Stimulated activated CD4-positive, alpha-beta T cell treated with anti-CD3 and anti-CD28 coated beads, Interleukin-4, amount 100 ng/mL, for 24 hours (primary cell): ENCODE data around the gene CDK2.
"Not testable (repeated sequence)": the region's sequence is repeated elsewhere in the genome, so short reads cannot be mapped to it uniquely, and the experiment has no call there.

ENCODE experiments used
- DNase-seq: peaks from one replicate; pipeline ENCODE4 v3.0.0-alpha.2; 2020

The CDK2 gene

DNA sequence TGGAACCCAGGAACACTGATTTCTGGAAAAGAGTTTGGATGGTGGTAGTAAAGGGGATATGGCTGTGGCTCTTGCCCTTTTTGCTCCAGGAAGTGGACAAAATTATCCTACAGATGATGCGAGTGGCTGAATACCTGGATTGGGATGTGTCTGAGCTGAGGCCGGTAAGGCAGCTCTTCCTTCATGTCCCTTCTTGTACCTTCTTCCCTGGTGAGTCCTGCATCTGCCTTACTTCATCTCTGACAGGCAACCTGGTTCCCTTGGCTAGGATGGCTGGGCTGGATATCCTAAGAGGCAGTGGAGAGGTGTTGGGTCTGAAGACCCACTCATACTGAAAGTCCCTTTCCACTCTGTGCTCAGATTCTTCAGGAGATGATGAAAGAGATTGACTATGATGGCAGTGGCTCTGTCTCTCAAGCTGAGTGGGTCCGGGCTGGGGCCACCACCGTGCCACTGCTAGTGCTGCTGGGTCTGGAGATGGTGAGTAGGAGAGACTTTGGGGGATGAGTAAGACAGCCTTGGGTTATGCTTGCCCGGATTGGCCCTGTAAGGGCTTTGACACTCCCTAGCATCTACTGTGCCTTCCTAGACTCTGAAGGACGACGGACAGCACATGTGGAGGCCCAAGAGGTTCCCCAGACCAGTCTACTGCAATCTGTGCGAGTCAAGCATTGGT lies 27.7 kb upstream of the CDK2 start:
- peak; percentile 27 for DNase-seq

DNA sequence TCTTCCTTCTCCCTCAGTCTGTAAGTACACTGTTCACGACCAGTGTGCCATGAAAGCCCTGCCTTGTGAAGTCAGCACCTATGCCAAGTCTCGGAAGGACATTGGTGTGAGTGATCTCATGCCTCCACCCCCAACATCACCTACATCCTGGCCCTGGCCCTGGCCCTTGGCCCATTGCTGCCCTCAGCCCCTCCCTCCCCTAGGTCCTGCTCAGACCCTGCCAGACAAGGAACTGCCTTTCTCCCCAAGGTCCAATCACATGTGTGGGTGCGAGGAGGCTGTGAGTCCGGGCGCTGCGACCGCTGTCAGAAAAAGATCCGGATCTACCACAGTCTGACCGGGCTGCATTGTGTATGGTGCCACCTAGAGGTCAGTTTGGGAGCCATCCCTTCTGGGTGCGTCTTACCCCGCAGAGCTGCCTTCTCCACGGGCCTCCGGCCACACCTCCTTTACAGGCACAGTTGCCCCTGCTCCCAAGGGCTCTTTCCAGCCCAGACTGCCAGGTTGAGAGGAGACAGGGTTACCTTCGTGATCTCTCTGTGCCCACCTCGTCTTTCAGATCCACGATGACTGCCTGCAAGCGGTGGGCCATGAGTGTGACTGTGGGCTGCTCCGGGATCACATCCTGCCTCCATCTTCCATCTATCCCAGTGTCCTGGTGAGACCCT lies 26.4 kb upstream of the CDK2 start:
- DNase-seq: peak; percentile 88

DNA sequence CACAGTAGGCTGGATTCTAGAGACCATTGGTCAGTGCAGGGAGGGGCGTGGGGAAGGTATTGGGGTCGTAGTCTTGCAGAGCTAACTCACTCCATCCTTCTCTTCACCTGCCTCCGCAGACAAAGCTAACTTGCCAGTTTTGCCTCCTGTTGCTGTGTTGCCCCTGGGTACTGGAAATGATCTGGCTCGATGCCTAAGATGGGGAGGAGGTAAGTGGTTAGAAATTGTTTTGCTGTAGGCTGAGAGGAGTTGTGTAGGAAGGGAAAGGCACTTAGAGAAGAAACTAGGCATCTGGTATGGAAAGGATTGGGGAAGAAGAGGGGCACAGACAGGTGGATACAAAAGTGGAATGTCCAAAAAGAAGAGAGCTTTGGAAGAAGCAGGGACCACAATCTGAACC lies 24.6 kb upstream of the CDK2 start:
- no peak for DNase-seq

DNA sequence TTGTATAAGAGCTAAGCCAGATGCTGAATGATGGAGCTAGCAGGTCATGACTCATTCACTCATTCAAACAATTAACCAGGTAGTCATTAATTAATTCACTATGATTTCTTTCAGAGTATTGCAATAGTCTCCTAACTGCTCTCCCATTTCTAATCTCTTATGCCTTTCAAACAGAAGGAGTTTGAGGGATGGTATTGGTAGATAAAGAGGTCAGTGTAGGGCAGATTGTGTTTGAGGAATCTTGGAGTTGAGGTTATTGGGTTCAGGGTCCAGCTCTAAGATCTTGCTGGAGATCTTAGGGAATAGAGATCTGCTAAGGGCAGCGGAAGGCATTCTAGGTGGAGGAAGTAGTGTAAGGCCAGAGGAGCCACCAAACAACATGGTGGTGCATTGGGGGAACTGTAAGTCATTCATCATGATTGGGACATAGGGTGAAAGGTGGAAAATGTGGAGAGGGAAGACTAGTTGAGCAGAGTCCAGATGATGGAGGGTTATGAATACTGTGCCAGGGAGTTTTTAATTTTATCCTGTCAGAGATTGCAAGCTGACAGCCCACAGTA lies 24.0 kb upstream of the CDK2 start:
- no peak for DNase-seq

DNA sequence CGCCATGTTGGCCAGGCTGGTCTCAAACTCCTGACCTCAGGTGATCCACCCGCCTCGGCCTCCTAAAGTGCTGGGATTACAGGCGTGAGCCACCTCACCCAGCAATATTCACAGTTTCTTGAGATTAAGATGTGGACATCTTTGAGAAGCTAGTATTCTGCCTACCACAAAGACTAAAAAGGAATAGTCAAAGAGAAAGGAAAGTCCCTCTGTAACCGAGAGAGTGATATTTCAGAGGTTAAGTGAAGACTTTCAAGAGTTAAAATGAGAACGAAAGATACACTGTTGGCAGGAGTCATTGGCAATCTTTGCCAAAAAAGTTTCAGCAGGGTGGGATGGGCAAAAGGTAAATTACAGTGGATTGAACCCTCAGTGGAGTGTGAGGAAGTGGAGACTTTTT lies 20.1 kb upstream of the CDK2 start:
- DNase-seq: no peak

DNA sequence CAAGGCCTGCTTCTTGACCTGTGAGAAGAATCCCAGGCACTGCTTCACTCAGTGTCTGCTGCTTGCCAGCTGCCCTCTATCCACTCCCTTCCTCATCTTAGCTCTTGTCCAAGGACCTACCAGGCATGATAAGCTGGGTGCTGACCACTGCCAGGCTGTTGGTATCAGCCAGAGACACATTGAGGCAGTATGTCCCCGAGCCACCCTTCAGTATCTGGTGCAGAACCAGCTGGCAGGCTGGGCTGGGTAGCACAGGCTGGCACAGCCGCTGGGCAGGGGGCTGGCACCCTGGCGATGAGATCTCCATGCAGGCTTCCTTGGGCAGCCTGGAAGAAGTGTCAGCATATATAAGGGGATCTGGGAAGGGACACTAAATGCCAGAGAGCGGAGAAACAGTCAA lies 11.3 kb upstream of the CDK2 start:
- DNase-seq: no peak

DNA sequence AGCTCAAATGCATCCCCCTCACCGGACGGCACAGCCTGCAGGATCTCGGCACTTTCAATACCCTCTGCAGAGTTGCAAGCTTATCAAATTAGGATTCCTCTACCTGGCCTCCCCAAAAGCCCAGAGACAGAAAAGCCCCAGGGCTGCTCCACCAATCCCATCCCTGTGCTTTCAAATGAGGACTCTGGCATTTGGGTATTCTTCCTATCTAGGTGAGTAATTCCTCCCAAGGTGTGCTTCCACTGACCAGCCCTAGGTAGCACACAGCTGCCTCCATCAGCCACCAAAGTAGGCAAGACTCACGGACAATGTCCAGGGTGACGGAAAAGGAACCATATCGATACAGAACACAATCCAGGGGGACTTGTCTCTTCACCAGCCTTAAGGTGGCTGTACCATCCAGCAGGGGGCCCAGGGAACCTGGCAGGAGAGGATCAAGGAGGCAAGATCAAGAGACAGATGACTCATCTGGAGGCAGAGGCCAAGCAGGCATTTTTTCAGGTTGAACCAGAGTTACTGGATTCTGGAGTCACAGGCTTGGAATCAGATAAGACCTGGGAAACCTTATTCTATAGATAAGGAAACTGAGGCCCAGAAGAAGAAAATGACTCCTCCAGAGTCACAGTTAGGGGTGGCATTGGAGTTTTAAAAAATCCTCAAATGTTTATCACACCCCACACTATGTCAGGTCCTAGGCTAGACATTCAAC lies 10.7 kb upstream of the CDK2 start:
- DNase-seq: peak; percentile 56

DNA sequence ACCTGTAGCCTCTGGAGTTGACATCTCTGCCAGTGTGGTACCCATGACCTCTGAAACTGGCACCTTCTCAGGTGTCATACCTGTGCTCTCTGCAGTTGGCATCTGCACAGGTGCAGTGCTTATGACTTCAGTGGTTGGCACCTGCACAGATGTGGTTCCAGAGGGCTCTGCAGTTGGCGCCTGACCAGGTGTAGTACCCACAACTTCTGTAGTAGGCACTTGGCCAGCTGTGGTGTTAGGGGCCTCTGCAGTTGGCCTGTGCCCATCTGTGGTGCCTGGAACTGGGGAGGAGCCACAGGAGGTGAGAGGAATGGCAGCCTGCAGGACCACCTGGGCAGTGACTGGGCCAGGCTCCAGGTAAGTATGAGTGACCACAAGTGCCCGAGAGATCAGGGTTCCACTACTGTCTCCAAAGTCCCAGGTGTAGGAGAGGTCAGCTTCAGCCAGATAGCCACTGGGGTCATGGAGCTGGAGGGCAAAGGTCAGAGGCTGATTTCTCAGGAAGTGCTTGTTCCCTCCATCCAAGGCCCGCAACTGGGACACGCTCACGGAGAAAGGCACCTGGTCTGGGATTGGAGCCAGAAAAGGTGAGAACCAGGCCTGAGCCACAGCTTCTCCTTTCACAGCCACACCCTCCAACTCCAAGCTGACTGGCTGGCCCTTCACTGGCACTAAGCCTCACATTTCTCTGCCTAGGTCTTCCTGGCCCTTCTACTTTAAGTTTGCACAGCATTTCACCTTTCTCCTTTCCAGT lies 9.3 kb upstream of the CDK2 start:
- no peak for DNase-seq

DNA sequence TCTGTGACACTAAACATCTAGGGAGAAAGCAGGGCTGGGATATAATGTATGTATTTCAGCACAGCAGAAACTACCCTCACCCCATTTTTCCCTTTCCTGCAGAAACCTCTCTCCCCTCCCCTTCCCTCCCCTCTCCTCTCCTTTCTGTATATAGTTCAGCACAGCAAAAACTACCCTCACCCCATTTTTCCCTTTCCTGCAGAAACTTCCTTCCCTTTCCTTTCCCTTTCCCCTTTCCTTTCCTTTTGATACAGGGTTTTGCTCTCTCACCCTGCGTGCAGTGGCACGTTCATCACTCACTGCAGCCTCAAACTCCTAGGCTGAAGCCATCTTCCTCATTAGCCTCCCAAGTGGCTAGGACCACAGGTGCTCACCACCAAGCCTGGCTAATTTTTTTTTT lies 2.9 kb upstream of the CDK2 start:
- no peak for DNase-seq

DNA sequence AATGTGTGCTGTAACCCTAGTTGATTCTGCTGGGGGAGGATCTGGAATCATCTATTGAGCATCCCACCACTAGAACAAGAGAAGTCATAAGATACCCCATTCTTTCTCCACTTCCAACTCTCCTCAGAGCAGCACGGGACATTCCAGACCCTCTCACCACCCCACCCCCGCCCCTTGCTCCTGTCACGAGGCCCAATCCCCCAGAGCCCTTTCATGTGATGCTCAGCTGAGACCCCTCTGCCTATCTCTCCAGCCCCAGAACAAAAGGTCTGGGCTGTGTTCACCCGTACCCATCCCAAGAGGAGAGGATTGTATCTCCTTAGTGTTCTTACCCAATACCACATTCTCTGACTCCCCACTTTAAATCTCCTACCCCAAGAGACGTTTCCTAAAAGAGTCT lies 1.4 kb upstream of the CDK2 start:
- no peak for DNase-seq

DNA sequence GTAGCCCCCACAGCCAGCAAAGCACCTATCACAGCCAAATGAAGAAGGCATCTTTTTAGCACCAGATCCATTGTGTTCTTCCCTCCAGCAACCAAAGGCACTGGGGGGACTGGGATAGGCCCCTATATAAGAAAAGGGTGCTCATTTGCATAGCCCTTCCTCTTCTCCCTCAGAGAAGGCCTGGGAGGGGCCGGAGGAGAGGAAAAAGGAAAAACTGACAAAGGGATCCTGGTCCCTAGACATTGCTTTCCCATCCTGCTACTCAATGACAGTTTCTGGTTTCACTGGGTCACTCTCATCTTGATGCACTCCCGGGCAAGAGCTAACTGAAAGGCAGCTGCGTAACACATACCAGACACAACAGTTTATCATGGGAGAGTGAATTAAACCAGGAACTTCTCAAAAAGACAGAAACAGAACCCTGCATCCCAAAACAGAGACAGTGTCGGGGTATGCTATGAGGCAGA lies 656 bp upstream of the CDK2 start, which contains the start of gene PMEL:
Gene PMEL, minus strand, starts transcription at position 102 of the 467 bp plus-strand sequence. Its CDS starts 31 bp downstream, at position 71.
- DNase-seq: no peak

DNA sequence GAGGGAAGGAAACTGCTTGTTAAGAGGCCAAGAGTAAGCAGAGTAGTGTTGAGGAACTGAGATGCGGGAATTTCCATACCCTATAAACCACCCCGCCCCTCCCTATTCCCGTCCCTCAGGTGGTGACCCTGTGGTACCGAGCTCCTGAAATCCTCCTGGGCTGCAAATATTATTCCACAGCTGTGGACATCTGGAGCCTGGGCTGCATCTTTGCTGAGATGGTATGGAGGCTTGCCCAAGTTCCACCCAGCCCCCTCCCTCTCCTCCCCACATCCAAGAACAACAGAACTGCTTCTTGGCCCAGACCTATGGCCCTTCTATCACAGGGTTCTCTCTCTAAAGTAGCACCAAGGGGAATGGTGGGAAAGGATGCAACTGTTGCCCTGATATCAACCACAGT lies 2.7 kb downstream of the CDK2 start:
- no peak for DNase-seq

DNA sequence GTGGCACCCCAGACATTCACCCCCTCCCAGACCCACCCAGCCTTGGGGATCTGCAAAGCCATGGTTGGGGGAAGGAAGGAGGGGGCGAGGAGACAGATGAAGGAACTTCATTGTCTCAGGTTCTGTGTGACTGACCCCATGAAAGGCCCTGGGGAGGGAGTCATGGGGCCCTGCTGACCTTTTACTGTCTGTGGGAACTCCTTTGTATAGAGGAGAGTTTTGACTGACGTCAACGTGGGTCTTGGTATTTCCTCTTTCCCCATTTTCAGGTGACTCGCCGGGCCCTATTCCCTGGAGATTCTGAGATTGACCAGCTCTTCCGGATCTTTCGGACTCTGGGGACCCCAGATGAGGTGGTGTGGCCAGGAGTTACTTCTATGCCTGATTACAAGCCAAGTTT lies 4.1 kb downstream of the CDK2 start:
- no peak for DNase-seq

DNA sequence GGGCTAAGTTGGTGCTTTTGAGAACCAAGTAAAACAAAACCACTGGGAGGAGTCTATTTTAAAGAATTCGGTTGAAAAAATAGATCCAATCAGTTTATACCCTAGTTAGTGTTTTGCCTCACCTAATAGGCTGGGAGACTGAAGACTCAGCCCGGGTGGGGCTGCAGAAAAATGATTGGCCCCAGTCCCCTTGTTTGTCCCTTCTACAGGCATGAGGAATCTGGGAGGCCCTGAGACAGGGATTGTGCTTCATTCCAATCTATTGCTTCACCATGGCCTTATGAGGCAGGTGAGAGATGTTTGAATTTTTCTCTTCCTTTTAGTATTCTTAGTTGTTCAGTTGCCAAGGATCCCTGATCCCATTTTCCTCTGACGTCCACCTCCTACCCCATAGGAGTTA lies 5.4 kb downstream of the CDK2 start:
- DNase-seq: no peak

DNA sequence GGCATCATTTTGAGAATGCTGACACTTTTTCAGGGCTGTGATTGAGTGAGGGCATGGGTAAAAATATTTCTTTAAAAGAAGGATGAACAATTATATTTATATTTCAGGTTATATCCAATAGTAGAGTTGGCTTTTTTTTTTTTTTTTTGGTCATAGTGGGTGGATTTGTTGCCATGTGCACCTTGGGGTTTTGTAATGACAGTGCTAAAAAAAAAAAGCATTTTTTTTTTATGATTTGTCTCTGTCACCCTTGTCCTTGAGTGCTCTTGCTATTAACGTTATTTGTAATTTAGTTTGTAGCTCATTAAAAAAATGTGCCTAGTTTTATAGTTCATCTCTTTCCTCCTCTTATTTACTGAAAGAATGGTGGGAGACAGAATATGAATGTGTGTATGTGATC lies 5.8 kb downstream of the CDK2 start:
- no peak for DNase-seq

DNA sequence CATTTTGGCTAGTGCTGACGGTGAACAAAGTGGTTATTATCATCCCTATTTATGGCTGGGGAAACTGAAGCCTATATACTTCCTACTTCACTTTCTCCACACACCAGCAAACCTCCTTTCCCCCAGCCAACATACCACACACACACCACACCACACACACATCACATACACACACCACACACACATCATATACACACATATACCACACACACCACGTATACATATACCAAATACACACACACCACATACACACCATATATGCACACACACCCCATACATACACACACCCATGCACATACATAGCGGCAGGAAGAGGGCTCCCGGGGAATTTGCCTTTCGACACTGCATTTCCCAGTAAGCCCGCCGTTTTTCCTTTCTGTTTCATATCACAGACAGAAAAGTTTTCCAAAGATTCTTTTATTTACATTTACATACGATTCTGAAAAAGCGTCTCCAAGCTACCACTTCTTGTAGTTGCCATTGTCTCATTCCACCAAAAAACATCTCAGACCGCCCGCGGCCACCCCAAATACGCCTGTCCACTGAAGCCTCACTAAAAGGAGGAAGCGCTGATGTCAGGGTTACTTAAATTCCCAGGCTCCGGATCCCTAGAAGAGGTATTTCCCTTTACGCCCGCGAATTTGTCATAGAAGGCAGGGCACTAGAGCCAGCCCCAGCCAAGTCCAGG lies 6.4 kb downstream of the CDK2 start:
- DNase-seq: no peak

DNA sequence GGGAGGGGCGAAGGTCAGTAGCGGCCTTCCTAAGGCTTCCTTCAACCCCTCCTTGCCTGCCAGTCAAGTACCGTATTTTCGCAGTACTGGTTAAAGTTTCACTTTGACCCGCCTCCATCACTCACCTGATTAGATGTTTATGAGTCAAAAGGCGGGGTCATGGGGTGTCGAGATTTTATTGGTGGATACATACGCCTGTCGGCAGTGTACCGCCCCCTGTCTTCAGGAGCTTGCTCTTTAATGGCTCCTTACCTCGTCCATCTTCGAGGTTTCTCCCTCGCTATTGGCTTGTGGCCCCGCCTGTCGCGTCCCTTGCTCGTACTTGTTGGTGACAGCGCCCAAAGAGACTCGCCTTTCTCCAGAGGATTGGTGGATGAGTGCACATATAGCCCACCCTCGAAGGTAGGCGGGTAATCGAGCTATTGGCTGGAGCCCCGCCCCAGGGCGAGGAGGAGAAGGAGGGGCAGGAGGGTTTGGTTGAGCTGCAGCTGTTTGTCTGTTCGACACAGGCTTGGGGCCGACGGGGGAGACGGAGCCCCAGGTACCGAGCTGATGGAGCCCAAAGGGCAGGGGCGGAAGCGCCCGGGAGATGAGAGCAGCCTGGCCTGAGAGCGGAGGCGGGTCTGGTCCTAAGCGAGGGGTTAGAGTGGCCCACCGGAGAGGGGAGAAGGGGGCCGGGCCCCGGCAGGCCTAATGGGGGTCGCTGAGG lies 7.1 kb downstream of the CDK2 start, which contains the start of gene RAB5B:
Gene RAB5B, plus strand, starts transcription at position 480 of the 709 bp plus-strand sequence. CDS start 12,883 bp downstream, outside the sequence.
- DNase-seq: peak; percentile 99

DNA sequence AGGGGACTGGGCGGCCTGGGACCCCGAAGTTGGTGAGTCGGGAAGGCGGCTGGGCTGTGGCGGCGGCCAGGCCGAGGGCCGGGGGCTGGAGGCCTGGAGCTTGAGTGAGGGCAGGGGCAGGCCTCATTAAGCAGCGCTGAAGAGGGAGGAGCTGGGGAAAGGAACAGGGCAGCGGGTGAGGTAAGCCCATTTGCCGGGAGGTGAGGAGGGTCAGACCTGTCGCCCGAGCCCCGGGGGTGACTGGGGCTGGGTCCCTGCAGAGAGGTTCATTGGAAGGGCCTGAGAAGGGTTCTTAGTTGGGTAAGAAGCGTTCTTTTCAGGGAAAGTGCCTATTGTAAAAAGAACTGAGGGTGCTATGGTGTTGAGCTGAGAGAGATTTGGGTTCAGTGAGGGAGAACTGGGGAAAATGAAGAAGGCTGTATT lies 7.7 kb downstream of the CDK2 start:
- DNase-seq: peak; percentile 36

DNA sequence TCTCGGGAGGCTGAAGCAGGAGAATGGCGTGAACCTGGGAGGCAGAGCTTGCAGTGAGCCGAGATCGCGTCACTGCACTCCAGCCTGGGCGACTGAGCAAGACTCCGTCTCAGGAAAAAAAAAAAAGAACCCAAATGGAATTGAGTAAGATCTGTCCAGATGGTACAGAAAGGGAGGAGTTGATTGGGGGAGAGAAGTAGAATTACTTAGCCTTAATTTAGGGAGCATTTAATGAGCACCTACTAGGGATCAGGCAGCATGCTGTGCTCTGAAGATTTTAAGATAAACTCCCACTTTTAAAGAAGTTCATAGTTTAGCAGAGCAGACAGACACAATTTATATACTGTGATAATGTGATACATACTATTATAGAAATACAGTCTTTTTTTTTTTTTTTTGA lies 11.8 kb downstream of the CDK2 start:
- no peak for DNase-seq

DNA sequence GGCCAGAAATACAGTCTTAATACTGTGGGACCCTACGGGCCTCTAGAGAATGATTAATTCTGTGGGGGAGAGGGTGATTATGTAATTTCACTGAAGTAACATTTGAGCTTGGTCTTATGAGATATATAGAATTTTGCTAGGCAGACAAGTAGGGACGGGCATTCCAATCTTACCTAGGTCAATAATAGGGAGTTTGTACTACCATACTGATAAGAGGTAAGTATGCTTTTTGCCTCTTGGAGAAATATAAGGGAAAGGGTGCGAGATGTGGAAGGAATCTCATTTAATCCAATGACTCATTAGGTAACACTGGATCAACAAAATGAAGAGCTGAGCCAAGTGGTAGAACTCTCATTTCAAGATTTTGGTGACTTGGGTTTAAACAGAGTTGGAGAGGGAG lies 12.4 kb downstream of the CDK2 start:
- DNase-seq: no peak

DNA sequence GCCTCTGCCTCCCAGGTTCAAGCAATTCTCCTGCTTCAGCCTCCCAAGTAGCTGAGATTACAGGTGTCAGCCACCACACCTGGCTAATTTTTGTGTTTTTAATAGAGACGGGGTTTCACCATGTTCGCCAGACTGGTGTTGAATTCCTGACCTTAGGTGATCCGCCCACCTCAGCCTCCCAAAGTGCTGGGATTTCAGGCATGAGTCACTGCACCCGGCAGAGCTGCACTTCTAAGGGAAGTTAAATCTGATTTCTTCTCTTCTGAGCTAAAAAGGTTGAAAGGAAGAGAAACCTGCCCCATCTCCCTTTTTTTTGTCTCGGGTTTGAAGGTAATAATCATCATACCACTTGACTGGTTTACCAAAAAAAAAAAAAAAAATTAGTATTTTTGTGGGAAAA lies 15.3 kb downstream of the CDK2 start:
- not testable (repeated sequence) for DNase-seq
